Testis (tissue), 2 donors: ENCODE results near the gene PLEKHA7.

Experiments
- CTCF ChIP-seq, 3 experiments: fragments of 450-650 bp in 2 of 3; fragments of 200-600 bp in 1 of 3; sonication (generic) in 1 of 3; IDR thresholded peaks; one replicate each; pipeline ENCODE4 v1.5.1; 2016 to 2019; ENCODE audit warnings: antibody characterized with exemption in 3 of 3, mild to moderate bottlenecking in 2 of 3, moderate library complexity in 1 of 3
- POLR2A ChIP-seq: fragments of 450-650 bp; IDR thresholded peaks from one replicate; pipeline ENCODE4 v1.6.1; 2017; ENCODE audit warnings: antibody characterized with exemption, mild to moderate bottlenecking, moderate library complexity

- TF ChIP-seq CTCF (IDR thresholded peaks at IDR 0.05) (no peak), POLR2A (no peak)
These were observed 34.3 kb downstream of the PLEKHA7 start for GRCh38 chr11:16979703-16980622.
